ENCODE measurements around the gene KDM3B. TPM values are rescaled to one million over a fixed set of nuclear protein-coding genes. Genes with fewer than 3 reads are reported as not detected.

Gene KDM3B
- total RNA-seq, 1 donor from 2014 or later: 60.6 TPM

DNA sequence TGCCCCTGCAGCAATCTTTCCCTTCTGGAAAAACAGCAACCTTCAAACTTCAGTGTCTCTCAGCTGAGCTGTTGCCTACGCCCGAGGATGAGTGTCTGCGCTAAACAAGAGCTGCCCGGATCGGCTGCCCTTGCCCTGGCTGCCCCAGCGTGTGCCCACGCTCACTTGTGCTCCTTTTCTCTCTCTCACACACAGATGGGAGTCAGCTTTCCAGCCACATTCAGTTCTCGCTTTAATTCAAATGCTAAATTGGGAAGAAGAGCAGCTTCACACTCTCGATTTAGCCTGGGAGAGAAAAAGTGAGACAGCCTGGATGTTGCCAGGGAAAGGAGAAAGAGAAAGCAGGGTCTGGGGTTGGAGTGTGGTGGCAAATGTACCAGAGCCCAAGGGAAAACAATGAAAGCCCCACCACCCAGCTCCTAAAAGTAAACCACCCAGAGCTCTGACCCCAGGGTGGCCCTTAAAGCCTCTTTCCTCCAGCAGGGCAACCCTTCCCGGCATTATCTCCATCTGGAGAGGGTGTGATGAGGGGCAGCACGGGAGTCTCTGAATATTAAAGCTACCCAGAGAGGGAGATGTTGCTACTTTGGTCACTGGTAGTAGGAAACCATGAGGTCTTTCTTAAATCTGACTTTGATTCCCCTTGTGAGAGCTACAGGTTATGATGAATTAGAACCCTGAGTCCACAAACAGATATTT, 102.9 kb downstream of the KDM3B start:
- no peak for ATAC-seq
- intact Hi-C loops (cut with DNase I): no loop called here

DNA sequence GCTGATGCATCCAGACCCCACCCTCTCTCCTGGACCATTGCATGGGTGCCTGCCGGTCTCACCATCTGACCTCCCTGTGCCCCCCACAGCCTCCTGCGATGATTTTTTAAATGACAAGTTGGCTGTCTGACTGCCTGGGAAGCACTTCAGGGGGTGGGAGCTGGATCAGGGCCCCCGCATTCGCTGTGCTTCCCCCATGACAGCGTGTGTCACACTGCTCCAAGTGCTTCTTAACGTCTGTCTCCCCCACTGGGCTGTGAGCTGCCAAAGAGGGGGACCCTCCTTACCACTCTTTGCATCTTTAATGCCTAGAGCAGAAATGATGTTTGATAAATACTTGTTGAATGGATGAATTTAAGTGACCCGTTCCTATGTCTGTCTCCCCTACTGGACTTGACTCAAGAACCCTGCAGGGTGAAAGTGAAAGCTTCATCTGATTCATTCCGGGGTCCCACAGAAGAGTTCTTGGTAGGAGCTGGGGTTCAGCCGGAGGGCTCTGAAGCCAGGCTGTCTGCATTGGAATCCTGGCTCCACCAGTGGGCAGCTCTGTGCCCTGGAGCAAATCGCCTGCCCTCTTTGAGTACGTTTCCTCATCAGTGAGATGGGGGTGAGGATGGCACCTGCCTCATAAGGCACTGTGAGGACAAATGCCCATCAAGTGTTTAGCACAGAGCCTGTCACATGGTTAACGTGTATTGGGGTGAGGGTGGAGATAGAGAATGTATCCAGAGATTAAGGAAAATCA, 105.2 kb downstream of the KDM3B start:
- ATAC-seq (no peak), DNase-seq (peak; percentile 35)
- TF ChIP-seq, protein P1, sequence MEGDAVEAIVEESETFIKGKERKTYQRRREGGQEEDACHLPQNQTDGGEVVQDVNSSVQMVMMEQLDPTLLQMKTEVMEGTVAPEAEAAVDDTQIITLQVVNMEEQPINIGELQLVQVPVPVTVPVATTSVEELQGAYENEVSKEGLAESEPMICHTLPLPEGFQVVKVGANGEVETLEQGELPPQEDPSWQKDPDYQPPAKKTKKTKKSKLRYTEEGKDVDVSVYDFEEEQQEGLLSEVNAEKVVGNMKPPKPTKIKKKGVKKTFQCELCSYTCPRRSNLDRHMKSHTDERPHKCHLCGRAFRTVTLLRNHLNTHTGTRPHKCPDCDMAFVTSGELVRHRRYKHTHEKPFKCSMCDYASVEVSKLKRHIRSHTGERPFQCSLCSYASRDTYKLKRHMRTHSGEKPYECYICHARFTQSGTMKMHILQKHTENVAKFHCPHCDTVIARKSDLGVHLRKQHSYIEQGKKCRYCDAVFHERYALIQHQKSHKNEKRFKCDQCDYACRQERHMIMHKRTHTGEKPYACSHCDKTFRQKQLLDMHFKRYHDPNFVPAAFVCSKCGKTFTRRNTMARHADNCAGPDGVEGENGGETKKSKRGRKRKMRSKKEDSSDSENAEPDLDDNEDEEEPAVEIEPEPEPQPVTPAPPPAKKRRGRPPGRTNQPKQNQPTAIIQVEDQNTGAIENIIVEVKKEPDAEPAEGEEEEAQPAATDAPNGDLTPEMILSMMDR (IDR thresholded peaks at IDR 0.05): no peak
- Histone ChIP-seq H3K4me3 (no peak overlapping the region), H3K27me3 (no peaks in the 10 kb centered on the region), H3K4me1 (no peaks in the 10 kb centered on the region), H3K9me3 (no peaks in the 10 kb centered on the region), H3K36me3 (no peaks in the 10 kb centered on the region), H3K27ac (no peak overlapping the region)
- intact Hi-C loops (cut with DNase I): no loop called here

More for the DNA sequence above, 102.9 kb downstream of the KDM3B start:
- no peak overlapping the region for H3K4me3 ChIP-seq
- no peaks in the 10 kb centered on the region for H3K9me3 ChIP-seq
- TF ChIP-seq, protein P1 (IDR thresholded peaks at IDR 0.05): no peak
- H3K36me3 ChIP-seq: no peaks in the 10 kb centered on the region
- no peaks in the 10 kb centered on the region for H3K27me3 ChIP-seq
- DNase-seq: peak; percentile 13
- H3K27ac ChIP-seq: no peak overlapping the region
- no peaks in the 10 kb centered on the region for H3K4me1 ChIP-seq

DNA sequence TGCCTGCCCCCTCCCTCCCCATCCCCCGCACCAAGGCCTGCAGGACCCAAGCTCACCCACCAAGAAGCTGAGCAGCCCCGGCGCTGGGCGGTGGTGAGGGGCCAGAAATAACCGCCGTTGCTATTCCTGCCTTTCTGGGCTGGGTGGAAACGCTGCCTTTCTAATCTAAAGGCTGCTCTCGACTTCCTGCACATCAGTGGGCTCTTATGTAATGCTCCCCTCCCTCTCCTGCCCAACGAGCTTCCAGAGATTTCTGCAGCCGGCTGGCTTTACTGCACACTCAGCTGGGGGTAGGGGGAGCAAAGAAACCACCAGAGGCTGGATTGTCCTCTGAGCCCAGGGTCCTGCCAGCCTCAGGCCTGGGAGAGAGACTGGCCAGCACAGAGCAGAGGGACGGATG, 105.9 kb downstream of the KDM3B start:
- no peaks in the 10 kb centered on the region for H3K36me3 ChIP-seq
- ATAC-seq (no peak), DNase-seq (no peak)
- no peaks in the 10 kb centered on the region for H3K9me3 ChIP-seq
- H3K27me3 ChIP-seq: no peaks in the 10 kb centered on the region
- TF ChIP-seq, protein P1 (IDR thresholded peaks at IDR 0.05): no peak
- H3K27ac ChIP-seq: no peak overlapping the region
- H3K4me1 ChIP-seq: peaks cover 4% of the 10 kb centered on the region
- intact Hi-C loops (cut with DNase I): no loop called here
- no peak overlapping the region for H3K4me3 ChIP-seq

DNA sequence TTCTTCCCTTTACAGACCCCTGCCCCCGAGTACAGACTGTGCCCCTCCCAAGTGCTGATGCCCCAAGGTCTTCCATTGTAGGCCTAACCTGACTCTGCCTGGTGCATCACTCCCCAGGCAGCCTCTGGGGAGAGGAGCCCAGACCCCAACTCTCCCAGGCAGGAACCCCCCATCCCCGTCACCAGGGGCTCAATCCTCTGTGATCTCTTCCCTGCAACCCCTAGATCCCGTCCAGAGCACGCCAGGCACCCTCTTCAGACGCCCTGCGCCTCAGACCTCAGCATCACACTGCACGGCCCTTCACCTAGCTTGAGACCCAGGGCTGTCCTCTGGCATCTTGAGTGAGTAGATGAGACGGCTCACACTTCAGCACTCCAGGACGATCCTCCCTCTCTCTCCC, 106.4 kb downstream of the KDM3B start:
- H3K36me3 ChIP-seq: no peaks in the 10 kb centered on the region
- DNase-seq: peak; percentile 48
- H3K9me3 ChIP-seq: no peaks in the 10 kb centered on the region
- TF ChIP-seq, protein P1 (IDR thresholded peaks at IDR 0.05): no peak
- H3K27ac ChIP-seq: no peak overlapping the region
- ATAC-seq: no peak
- peaks cover 6% of the 10 kb centered on the region for H3K4me1 ChIP-seq
- no peak overlapping the region for H3K4me3 ChIP-seq
- H3K27me3 ChIP-seq: no peaks in the 10 kb centered on the region
- intact Hi-C loops (cut with DNase I): no loop called here

DNA sequence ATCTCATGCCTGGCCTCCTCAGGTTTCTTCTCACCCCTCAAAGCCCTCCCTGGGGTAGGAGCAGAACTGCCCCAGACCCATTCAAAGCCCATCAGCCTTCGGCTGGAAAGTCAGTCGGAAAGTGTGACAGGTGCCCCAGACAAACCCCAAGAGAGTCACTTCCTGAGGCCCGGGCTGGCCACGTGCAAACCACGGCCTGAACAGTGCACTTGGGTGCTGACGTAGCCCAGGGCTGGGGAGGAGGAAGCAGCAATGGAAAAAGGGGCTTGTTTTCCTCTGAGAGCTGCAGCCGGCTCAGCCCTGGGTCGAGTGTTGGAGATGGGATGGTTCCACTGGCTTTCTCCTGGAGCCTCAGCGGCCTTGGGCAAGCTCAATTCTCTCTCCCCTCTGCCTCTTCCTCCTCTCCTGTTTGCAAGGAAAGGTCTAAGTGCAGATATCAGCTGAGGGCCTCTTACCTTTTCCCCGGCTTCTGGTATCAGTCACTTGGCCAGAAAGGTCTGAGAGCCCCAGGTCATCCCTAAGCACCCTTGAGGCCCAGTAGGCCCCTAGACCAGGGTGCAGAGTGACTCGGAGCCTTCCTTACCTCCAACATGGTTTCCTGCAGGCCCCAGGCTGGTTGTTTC, 106.9 kb downstream of the KDM3B start:
- DNase-seq: peak; percentile 68
- intact Hi-C loops (cut with DNase I): no loop called here

More for the DNA sequence above, 106.9 kb downstream of the KDM3B start:
- TF ChIP-seq, protein P1 (IDR thresholded peaks at IDR 0.05): no peak
- no peak for ATAC-seq
- H3K27me3 ChIP-seq: no peaks in the 10 kb centered on the region
- no peak overlapping the region for H3K4me3 ChIP-seq
- no peaks in the 10 kb centered on the region for H3K9me3 ChIP-seq
- peaks cover 6% of the 10 kb centered on the region for H3K4me1 ChIP-seq
- H3K27ac ChIP-seq: no peak overlapping the region
- no peaks in the 10 kb centered on the region for H3K36me3 ChIP-seq

Measured in upper lobe of right lung (tissue), 1 donor.